Liver (tissue), 9 donors: Measurements from ENCODE around the gene WDR37. TPM values are rescaled to one million over a fixed set of nuclear protein-coding genes. Genes with fewer than 3 reads are reported as not detected.

ENCODE experiments used
- DNase-seq: peaks from one replicate; pipeline ENCODE4 v3.0.0-alpha.2; 2017; ENCODE audit warnings: low spot score
- H3K27ac ChIP-seq, 2 donors: one replicate each; pipeline ENCODE4 v1.7.0; 2013; ENCODE audit warnings: inconsistent platforms in 2 of 2, low read length in 2 of 2, control low read depth in 1 of 2, low read depth in 1 of 2, mild to moderate bottlenecking in 1 of 2
- H3K27me3 ChIP-seq, 4 donors: one replicate each; pipeline versions ENCODE4 v1.6.1 to v1.7.0; 2013; ENCODE audit warnings: low read length in 3 of 4, inconsistent platforms in 1 of 4, mild to moderate bottlenecking in 1 of 4, moderate library complexity in 1 of 4; ENCODE audit not compliant: control insufficient read depth in 4 of 4, insufficient read depth in 4 of 4
- H3K36me3 ChIP-seq, 4 donors: one replicate each; pipeline versions ENCODE4 v1.6.1 to v1.7.0; 2013; ENCODE audit warnings: low read length in 3 of 4, mild to moderate bottlenecking in 3 of 4, low read depth in 1 of 4, moderate library complexity in 1 of 4; ENCODE audit not compliant: control insufficient read depth in 4 of 4, insufficient read depth in 3 of 4
- H3K4me1 ChIP-seq, 4 donors: one replicate each; pipeline versions ENCODE4 v1.6.1 to v1.7.0; 2013; ENCODE audit warnings: low read length in 3 of 4, mild to moderate bottlenecking in 3 of 4, moderate library complexity in 1 of 4; ENCODE audit not compliant: control insufficient read depth in 4 of 4, insufficient read depth in 4 of 4
- H3K4me3 ChIP-seq, 3 donors: one replicate each; pipeline versions ENCODE4 v1.6.1 to v1.7.0; 2013; ENCODE audit warnings: low read length in 3 of 3, control low read depth in 1 of 3, low read depth in 1 of 3, mild to moderate bottlenecking in 1 of 3
- H3K9ac ChIP-seq, 2 donors: one replicate each; pipeline ENCODE4 v1.7.0; 2013; ENCODE audit warnings: low read length in 2 of 2, mild to moderate bottlenecking in 2 of 2, moderate library complexity in 2 of 2, control low read depth in 1 of 2, low read depth in 1 of 2
- H3K9me3 ChIP-seq, 4 donors: one replicate each; pipeline versions ENCODE4 v1.6.1 to v1.7.0; 2013; ENCODE audit warnings: low read length in 3 of 4; ENCODE audit not compliant: control insufficient read depth in 4 of 4
- EGR1 ChIP-seq, 2 donors: IDR thresholded peaks; 2 replicates each; pipeline ENCODE4 v1.6.1; 2016 to 2018; ENCODE audit warnings: antibody characterized with exemption in 2 of 2, low read depth in 2 of 2
- FOXA1 ChIP-seq: IDR thresholded peaks from 2 replicates; pipeline ENCODE4 v1.6.1; 2016; ENCODE audit warnings: antibody characterized with exemption
- FOXA2 ChIP-seq: IDR thresholded peaks from 2 replicates; pipeline ENCODE4 v1.6.1; 2016; ENCODE audit warnings: antibody characterized with exemption
- GABPA ChIP-seq, 2 donors: IDR thresholded peaks in 1 of 2; conservative IDR thresholded peaks in 1 of 2; 2 replicates each; pipeline ENCODE4 v1.6.1; 2016; ENCODE audit warnings: antibody characterized with exemption in 2 of 2, mild to moderate bottlenecking in 1 of 2, moderate library complexity in 1 of 2
- HNF4A ChIP-seq, 2 donors: conservative IDR thresholded peaks; 2 replicates each; pipeline ENCODE4 v1.6.1; 2016; ENCODE audit warnings: antibody characterized with exemption in 2 of 2, mild to moderate bottlenecking in 2 of 2
- HNF4G ChIP-seq: IDR thresholded peaks from 2 replicates; pipeline ENCODE4 v1.6.1; 2016; ENCODE audit warnings: antibody characterized with exemption
- JUND ChIP-seq, 2 donors: IDR thresholded peaks; 2 replicates each; pipeline ENCODE4 v1.6.1; 2016; ENCODE audit warnings: antibody characterized with exemption in 2 of 2
- NR2F2 ChIP-seq: IDR thresholded peaks from 2 replicates; pipeline ENCODE4 v1.6.1; 2016; ENCODE audit warnings: antibody characterized with exemption
- RAD21 ChIP-seq, 2 donors: IDR thresholded peaks; 2 replicates each; pipeline ENCODE4 v1.6.1; 2016; ENCODE audit warnings: antibody characterized with exemption in 2 of 2, mild to moderate bottlenecking in 2 of 2
- RXRA ChIP-seq, 2 donors: IDR thresholded peaks; 2 replicates each; pipeline ENCODE4 v1.6.1; 2017 to 2018; ENCODE audit warnings: antibody characterized with exemption in 2 of 2, mild to moderate bottlenecking in 1 of 2
- TAF1 ChIP-seq: conservative IDR thresholded peaks from 2 replicates; pipeline ENCODE4 v1.6.1; 2016; ENCODE audit warnings: antibody characterized with exemption, mild to moderate bottlenecking
- YY1 ChIP-seq: IDR thresholded peaks from 2 replicates; pipeline ENCODE4 v1.6.1; 2016; ENCODE audit warnings: antibody characterized with exemption, mild to moderate bottlenecking
- WGBS: extraction: QIAGEN DNeasy Blood & Tissue Kit; methylation state at CpG from one replicate; pipeline ENCODE4 v1.1.7; 2013; 5-methylcytosine and 5-hydroxymethylcytosine counted together
- polyA plus RNA-seq, 2 donors: library from polyadenylated mRNA; stranded (reverse) in 1 of 2; unstranded in 1 of 2; fragments of 200-250 nt in 1 of 2; fragments of >200 nt in 1 of 2; fragmentation: Nextera tagmentation in 1 of 2; extraction: Ambion mirVana in 1 of 2; gene quantifications; one replicate each; pipeline versions ENCODE4 v1.2.1 to v1.2.3, GENCODE V29; 2013 to 2015
- total RNA-seq, 2 donors: library from RNA; depleted of rRNA; stranded (reverse); fragments of >200 nt; gene quantifications; one replicate each; pipeline ENCODE4 v1.2.3, GENCODE V29; 2014
- TF ChIP-seq, protein P1 (sequence below): IDR thresholded peaks from 2 replicates; pipeline ENCODE4 v1.6.1; 2016; ENCODE audit warnings: antibody characterized with exemption
- TF ChIP-seq, protein P2 (sequence below): IDR thresholded peaks from 2 replicates; pipeline ENCODE4 v1.6.1; 2016; ENCODE audit warnings: antibody characterized with exemption, mild to moderate bottlenecking
- TF ChIP-seq, protein P3 (sequence below): IDR thresholded peaks from 2 replicates; pipeline ENCODE4 v1.6.1; 2016; ENCODE audit warnings: antibody characterized with exemption
- TF ChIP-seq, protein P4 (sequence below): IDR thresholded peaks from 2 replicates; pipeline ENCODE4 v1.6.1; 2016; ENCODE audit warnings: antibody characterized with exemption
- TF ChIP-seq, protein P5 (sequence below): fragments of 150-350 bp; IDR thresholded peaks from 2 replicates; pipeline ENCODE4 v1.5.1; 2017; ENCODE audit warnings: improper control_type of control experiment, low read depth, low read length; ENCODE audit not compliant: missing input control
- donor health status: healthy.
- donor health status: healthy.
- donor health status: healthy.
- donor health status: healthy.
- donor health status: healthy.

Gene WDR37
- total and polyA plus RNA-seq, 4 donors = 3.6 to 12.1 (median 5.6) TPM

DNA sequence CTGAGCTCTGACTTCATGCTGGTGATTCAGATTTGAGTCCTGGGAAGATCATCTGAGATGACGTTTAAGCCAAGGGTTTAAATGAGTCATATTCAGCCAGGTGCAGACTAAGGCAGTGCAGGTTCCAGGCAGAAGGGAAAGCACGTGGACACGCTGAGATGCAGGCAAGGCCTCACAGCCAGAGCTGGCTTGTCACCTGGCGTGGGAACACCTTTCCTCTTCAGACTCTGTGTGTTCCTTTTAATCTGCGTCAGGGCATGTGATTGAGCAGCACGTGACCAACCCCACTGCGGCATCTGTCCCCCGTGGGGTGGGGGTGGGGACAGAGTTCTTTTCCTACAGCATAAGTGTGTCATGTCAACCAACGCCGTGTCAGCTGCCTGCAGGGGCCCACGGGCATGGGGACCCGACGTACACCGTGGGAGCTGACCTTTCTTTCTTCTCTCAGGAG, 19.8 kb upstream of the WDR37 start:
- no peaks in the 10 kb centered on the region for H3K4me1 ChIP-seq
- H3K27me3 ChIP-seq = no peaks in the 10 kb centered on the region
- H3K27ac ChIP-seq = no peak overlapping the region
- H3K36me3 ChIP-seq = peaks cover 1 to 18% (median 16%) of the 10 kb centered on the region in 4 donors
- H3K9me3 ChIP-seq = no peaks in the 10 kb centered on the region
- H3K9ac ChIP-seq = no peak overlapping the region
- TF ChIP-seq HNF4A (conservative IDR thresholded peaks at IDR 0.05) (no peak), FOXA1 (no peak), GABPA (IDR thresholded peaks at IDR 0.05 in 1 of 2, conservative IDR thresholded peaks at IDR 0.05 in 1 of 2) (no peak), NR2F2 (no peak), JUND (IDR thresholded peaks at IDR 0.05) (no peak), YY1 (no peak), RAD21 (IDR thresholded peaks at IDR 0.05) (no peak), EGR1 (IDR thresholded peaks at IDR 0.05; ENCODE audit: low read depth in 2 of 2) (no peak), RXRA (IDR thresholded peaks at IDR 0.05) (no peak), HNF4G (no peak), FOXA2 (no peak)
- TF ChIP-seq, protein P1, sequence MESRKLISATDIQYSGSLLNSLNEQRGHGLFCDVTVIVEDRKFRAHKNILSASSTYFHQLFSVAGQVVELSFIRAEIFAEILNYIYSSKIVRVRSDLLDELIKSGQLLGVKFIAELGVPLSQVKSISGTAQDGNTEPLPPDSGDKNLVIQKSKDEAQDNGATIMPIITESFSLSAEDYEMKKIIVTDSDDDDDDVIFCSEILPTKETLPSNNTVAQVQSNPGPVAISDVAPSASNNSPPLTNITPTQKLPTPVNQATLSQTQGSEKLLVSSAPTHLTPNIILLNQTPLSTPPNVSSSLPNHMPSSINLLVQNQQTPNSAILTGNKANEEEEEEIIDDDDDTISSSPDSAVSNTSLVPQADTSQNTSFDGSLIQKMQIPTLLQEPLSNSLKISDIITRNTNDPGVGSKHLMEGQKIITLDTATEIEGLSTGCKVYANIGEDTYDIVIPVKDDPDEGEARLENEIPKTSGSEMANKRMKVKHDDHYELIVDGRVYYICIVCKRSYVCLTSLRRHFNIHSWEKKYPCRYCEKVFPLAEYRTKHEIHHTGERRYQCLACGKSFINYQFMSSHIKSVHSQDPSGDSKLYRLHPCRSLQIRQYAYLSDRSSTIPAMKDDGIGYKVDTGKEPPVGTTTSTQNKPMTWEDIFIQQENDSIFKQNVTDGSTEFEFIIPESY = no peak
- TF ChIP-seq, protein P2, sequence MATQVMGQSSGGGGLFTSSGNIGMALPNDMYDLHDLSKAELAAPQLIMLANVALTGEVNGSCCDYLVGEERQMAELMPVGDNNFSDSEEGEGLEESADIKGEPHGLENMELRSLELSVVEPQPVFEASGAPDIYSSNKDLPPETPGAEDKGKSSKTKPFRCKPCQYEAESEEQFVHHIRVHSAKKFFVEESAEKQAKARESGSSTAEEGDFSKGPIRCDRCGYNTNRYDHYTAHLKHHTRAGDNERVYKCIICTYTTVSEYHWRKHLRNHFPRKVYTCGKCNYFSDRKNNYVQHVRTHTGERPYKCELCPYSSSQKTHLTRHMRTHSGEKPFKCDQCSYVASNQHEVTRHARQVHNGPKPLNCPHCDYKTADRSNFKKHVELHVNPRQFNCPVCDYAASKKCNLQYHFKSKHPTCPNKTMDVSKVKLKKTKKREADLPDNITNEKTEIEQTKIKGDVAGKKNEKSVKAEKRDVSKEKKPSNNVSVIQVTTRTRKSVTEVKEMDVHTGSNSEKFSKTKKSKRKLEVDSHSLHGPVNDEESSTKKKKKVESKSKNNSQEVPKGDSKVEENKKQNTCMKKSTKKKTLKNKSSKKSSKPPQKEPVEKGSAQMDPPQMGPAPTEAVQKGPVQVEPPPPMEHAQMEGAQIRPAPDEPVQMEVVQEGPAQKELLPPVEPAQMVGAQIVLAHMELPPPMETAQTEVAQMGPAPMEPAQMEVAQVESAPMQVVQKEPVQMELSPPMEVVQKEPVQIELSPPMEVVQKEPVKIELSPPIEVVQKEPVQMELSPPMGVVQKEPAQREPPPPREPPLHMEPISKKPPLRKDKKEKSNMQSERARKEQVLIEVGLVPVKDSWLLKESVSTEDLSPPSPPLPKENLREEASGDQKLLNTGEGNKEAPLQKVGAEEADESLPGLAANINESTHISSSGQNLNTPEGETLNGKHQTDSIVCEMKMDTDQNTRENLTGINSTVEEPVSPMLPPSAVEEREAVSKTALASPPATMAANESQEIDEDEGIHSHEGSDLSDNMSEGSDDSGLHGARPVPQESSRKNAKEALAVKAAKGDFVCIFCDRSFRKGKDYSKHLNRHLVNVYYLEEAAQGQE = no peak
- TF ChIP-seq, protein P3, sequence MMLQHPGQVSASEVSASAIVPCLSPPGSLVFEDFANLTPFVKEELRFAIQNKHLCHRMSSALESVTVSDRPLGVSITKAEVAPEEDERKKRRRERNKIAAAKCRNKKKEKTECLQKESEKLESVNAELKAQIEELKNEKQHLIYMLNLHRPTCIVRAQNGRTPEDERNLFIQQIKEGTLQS = no peak
- TF ChIP-seq, protein P4, sequence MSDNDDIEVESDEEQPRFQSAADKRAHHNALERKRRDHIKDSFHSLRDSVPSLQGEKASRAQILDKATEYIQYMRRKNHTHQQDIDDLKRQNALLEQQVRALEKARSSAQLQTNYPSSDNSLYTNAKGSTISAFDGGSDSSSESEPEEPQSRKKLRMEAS = no peak
- DNase-seq = no peak
- 87% methylated on average over 14 of the region's 14 CpGs for WGBS
- H3K4me3 ChIP-seq = no peak overlapping the region

DNA sequence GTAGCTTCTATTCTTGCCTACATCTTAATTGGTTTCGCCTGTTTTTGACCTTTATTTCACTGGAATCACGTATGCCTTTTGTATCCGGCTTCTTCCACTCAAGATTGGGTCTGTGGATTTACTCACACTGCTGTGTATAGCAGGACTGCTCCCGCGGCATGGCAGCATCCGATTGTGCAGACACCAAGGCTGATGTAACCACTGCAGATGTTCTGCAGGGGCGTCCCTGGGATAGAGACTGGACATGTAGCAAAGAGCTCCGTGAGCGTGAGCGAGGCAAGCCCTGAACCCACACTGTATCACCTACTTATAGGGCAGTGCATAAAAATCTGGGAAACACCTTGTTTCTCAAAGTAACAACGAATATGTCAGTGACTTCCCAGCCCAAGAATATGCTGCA, 19.1 kb upstream of the WDR37 start:
- Histone ChIP-seq H3K9ac (no peak overlapping the region), H3K9me3 (no peaks in the 10 kb centered on the region), H3K4me1 (no peaks in the 10 kb centered on the region), H3K36me3 (peaks cover 1 to 20% (median 17%) of the 10 kb centered on the region in 4 donors), H3K4me3 (no peak overlapping the region), H3K27me3 (no peaks in the 10 kb centered on the region), H3K27ac (no peak overlapping the region)
- DNase-seq = no peak
- 84% methylated on average over 11 of the region's 11 CpGs for WGBS
- TF ChIP-seq RAD21 (IDR thresholded peaks at IDR 0.05) (no peak), RXRA (IDR thresholded peaks at IDR 0.05) (no peak), FOXA2 (no peak), HNF4G (no peak), EGR1 (IDR thresholded peaks at IDR 0.05; ENCODE audit: low read depth in 2 of 2) (no peak), YY1 (no peak), FOXA1 (no peak), GABPA (IDR thresholded peaks at IDR 0.05 in 1 of 2, conservative IDR thresholded peaks at IDR 0.05 in 1 of 2) (no peak), TAF1 (no peak), NR2F2 (no peak)
- TF ChIP-seq, protein P1 = no peak
- TF ChIP-seq, protein P5, sequence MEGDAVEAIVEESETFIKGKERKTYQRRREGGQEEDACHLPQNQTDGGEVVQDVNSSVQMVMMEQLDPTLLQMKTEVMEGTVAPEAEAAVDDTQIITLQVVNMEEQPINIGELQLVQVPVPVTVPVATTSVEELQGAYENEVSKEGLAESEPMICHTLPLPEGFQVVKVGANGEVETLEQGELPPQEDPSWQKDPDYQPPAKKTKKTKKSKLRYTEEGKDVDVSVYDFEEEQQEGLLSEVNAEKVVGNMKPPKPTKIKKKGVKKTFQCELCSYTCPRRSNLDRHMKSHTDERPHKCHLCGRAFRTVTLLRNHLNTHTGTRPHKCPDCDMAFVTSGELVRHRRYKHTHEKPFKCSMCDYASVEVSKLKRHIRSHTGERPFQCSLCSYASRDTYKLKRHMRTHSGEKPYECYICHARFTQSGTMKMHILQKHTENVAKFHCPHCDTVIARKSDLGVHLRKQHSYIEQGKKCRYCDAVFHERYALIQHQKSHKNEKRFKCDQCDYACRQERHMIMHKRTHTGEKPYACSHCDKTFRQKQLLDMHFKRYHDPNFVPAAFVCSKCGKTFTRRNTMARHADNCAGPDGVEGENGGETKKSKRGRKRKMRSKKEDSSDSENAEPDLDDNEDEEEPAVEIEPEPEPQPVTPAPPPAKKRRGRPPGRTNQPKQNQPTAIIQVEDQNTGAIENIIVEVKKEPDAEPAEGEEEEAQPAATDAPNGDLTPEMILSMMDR = no peak
- TF ChIP-seq, protein P3 = no peak
- TF ChIP-seq, protein P2 = no peak
